ENCODE results near the gene ATF7IP2.
"Not testable (repeated sequence)": the region's sequence is repeated elsewhere in the genome, so short reads cannot be mapped to it uniquely, and the experiment has no call there.

ATF7IP2 gene, protein sequence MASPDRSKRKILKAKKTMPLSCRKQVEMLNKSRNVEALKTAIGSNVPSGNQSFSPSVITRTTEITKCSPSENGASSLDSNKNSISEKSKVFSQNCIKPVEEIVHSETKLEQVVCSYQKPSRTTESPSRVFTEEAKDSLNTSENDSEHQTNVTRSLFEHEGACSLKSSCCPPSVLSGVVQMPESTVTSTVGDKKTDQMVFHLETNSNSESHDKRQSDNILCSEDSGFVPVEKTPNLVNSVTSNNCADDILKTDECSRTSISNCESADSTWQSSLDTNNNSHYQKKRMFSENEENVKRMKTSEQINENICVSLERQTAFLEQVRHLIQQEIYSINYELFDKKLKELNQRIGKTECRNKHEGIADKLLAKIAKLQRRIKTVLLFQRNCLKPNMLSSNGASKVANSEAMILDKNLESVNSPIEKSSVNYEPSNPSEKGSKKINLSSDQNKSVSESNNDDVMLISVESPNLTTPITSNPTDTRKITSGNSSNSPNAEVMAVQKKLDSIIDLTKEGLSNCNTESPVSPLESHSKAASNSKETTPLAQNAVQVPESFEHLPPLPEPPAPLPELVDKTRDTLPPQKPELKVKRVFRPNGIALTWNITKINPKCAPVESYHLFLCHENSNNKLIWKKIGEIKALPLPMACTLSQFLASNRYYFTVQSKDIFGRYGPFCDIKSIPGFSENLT

DNA sequence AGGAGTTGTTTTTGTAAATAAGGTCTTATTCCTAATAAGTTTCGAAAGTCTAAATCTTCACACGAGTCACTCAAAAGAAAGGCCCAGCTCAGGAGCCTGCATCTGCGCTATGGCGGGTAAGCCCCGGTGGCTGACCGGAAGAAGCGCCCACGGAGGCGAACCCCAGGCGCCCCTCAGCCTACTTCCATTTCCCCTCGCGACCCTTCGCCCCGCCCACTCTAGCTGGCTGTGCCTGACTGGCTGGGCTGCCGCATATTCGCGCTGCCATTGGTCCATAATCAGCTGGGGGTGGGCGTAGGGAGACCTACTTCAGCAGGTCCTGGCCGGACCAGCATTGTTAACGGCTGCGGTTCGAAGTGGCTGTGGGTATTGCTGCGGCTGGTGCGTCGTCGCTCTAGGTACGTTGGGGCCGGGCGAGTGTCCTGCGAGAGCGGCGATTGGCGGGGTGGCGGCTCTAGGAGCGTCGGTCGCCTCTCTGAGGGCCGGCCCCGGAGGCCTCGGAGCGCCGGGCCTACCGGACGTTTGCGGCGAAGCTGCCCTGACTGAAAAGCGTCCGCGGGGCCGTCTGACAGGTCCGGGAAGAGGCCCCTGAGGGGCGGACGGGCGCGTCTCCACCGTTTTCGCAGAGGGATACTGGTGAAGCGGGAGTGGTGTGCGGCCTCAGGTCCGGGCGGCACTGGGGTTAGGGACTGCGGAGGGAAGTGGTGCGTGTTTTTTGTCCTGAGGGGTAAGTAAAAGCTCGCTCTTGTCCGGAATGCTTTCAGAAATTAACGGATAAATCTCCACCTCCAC, at the start of gene ATF7IP2:
Gene ATF7IP2 (plus strand): TSS at position 337 of the 792 bp plus-strand sequence. CDS start 44,560 bp downstream, outside the sequence.
- DNase-seq = peak; percentile 96

DNA sequence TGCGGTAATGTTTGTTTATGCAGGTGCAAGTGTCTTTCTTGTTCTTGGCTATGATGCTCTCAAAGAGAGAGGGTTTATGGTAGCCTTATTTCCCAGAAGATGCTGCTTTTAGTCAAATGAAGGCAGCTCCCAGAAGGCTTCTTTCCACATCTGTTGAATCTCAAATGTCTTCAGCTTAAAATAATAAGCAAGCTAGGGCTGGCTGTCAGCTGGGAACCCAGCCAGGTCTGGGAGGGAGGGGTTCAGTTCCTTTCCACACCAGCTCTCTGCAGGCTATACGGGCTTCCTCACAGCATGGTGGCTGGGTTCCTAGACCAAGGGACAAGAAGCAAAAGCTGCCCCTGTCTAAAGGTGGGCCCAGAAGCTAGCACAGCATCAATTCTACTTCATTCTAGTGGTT, 47.4 kb upstream of the ATF7IP2 start:
- DNase-seq = no peak

DNA sequence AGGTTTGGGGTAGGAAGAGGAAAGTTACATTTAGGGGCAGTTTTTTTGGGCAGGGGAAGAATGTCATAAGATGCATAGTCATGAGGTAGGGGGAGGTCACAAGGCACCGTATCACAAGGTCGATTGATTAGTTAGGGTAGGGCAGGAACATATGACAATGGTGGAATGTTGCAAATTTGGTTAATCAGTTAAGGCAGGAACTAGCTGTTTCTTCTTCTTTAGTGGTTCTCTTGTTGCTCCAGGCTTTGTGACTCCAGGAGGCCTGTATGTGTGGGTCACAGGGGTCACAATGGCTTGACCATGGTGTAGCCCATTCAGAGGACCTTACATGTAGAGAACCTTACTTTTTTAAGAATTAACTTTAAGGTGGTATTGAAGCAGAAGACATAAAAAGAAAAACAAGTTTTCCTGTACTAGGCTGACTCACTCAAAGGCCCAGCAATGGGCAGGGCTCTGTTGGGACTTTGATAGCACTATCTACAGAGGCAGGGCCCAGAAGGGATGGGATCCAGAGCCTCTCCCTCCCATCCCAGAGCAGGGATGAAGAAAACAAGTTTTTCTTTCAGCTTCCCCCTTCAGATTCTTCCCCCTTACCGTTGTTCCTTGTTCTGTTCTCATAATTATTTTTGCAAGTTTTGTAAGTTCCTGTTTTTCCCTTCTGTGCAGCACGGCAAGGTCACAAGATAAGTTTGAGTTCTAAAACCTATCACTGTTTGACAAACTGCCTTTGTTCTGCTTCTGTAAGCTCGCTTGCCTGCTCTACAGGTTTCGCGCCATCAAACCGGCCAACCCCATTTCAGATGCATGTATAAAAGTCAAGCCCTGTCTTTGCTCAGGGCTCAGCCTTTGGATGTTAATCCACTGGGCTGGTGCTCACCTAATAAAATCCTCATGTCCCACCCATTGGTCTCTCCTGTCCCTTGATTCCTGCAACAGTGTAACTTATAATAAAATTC, 45.8 kb upstream of the ATF7IP2 start:
- DNase-seq = no peak

GRCh38 chr16:10343124-10343760, 42.6 kb upstream of the ATF7IP2 start:
- DNase-seq = no peak

- DNase-seq = not testable (repeated sequence)
Measured at GRCh38 chr16:10344699-10345098, 41.2 kb upstream of the ATF7IP2 start.

- DNase-seq = no peak
Measured at GRCh38 chr16:10345629-10346028, 40.2 kb upstream of the ATF7IP2 start.

DNA sequence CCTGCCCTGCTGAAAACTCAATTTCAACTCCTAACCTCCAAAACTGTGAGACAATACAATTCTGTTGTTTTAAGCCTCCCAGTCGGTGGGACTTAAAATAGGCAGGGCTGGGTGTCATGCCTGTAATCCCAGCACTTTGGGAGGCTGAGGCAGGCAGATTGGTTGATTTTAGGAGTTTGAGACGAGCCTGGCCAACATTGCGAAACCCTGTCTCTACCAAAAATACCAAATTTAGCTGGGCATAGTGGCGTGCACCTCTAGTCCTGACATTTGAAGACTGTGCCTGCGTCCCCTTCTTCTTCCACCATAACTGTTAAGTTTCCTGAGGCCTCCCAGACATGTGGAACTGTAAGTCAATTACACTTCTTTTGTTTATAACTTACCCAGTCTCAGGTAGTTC, 36.0 kb upstream of the ATF7IP2 start:
- no peak for DNase-seq

DNA sequence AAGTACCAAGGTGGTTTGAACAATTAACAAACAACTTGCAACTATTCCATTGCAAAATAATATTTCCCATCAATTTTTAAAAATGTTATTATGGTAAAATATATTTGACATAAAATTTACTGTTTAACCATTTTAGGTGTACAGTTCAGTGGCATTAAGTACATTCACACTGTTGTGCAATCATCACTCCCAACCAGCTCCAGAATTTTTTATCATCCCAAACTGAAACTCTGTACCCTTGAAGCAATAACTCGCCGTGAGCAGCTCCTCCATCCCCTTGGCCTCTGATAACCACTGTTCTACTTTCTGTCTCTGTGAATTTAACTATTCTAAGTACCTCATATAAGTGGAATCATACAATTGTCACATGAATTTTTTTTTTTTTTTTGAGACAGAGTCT, 33.6 kb upstream of the ATF7IP2 start:
- no peak for DNase-seq

GRCh38 chr16:10355589-10355988, 30.3 kb upstream of the ATF7IP2 start:
- DNase-seq = no peak

- DNase-seq = no peak
Measured at GRCh38 chr16:10356870-10357842, 28.7 kb upstream of the ATF7IP2 start.

GRCh38 chr16:10361747-10362076, 24.1 kb upstream of the ATF7IP2 start:
- not testable (repeated sequence) for DNase-seq

GRCh38 chr16:10362077-10362863, 23.6 kb upstream of the ATF7IP2 start:
- peak; percentile 1 for DNase-seq

- DNase-seq = not testable (repeated sequence)
Measured at GRCh38 chr16:10362864-10363197, 23.0 kb upstream of the ATF7IP2 start.

GRCh38 chr16:10366619-10367018, 19.2 kb upstream of the ATF7IP2 start:
- DNase-seq = not testable (repeated sequence)

DNA sequence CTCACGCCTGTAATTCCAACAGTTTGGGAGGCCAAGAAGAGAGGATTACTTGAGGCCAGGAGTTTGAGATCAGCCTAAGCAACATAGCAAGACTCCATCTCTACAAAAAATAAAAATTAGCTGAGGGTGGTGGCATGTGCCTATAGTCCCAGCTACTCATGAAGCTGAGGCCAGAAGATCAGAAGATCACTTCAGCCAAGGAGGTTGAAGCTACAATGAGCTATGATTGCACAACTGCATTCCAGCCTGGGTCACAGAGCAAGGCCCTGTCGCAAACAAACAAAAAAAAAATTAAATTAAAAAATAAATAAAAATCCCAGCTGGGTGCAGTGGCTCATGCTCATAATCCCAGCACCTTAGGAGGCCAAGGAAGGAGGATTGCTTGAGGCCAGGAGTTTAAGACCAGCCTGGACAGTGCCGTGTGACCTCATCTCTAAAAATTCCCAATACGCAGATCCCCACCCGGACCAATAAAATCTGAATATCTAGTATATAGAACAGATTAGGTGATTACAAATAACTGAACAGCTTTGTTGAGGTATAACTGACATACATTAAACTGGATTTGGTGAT, 18.2 kb upstream of the ATF7IP2 start:
- DNase-seq = no peak

DNA sequence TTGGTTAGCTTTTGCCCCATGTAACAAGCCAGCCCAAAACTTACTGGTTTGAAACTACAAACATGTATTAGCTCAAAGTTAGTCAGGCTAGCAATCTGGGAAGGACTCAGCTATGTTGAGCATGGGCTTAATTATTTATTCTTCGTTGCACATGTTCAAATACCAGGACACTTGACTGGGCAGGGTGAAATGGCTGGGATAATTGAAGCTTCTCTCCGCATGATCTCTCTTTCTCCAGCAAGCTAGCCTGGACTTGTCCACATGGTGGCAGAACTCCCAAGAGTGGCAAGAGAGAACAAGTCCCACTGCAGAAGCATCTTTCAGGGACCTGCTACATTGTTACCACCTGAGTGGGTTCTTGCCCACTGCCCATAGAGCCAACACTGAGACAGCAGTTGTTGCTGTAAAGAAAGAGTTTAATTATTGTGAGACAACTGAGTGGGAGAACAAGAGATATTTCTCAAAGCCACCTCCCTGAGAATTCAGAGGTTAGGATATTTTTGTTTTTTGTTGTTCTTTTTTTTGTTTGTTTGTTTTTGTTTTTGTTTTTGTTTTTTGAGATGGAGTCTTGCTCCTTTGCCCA, 16.8 kb upstream of the ATF7IP2 start:
- no peak for DNase-seq

DNA sequence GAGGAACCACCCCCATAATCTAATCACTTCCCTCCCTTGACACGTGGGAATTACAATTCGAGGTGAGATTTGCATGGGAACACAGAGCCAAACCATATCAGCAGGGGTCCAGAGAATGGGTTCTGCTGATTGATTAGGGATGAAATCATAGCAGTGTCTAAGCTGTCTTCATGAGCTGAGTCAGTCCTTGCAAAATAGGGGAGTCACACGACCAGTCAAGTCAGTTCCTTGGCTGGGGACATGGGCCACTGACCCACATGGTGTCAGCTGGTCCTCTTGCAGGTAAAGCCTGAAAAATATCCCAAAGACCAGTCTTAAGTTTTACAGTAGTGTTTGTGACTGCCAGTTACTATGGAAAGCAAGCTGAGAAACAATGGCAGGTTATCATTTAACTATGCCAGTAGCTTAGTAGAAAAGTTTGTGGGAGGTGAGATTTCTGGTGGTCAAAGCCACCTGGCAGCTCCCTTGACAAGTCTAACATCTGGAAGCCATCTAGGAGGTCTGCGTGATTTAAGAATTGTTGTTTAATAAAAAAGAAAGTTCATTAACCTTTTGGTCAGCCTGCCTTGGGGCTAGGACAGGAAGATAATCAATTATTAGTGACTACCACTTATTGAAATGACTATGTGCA, 15.7 kb upstream of the ATF7IP2 start:
- DNase-seq = no peak

DNA sequence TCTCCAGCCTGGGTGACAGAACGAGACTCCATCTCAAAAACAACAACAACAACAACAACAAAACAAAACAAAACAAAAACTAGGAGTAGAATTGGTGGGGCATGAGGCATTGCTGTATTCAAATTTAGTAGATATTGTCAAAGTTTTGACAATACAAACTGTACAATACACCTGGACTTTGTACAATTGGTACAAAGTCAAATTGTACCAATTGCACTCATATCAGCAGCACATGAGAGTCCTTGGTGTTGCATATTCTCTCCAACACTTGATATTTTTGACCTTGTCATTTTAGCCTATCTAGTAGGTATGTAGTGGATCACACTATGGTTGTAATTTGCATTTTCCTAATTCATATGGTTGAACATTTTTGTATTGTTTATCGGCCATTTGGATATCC, 14.3 kb upstream of the ATF7IP2 start:
- DNase-seq = no peak

DNA sequence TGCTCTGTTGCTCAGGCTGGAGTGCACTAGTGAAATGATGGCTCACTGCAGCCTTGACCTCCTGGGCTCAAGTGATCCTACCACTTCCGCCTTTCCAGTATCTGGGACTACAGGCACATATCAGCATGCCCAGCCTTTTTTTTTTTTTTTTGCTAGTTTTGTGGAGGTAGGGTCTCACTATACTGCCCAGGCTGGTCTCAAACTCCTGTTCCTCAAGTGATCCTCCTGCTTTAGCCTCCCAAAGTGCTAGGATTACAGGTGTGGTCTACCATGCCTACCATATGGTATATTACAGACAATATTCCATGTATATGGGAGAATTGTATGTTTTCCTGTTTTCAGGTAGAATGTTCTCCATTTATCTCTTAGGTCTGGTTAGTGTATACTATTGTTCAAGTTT, 12.3 kb upstream of the ATF7IP2 start:
- DNase-seq = no peak
